Measurements from ENCODE around the gene MICOS13. TPM values are rescaled to one million over a fixed set of nuclear protein-coding genes. Genes with fewer than 3 reads are reported as not detected.

MICOS13 gene
- total RNA-seq, 1 donor from 2014 or later, result 64.9 TPM

- DNase-seq (ENCODE audit: extremely low read depth, low read depth, low spot score), result no peak
These were observed 20.3 kb upstream of the MICOS13 start for GRCh38 chr19:5700455-5701092.

GRCh38 chr19:5698635-5699422, 18.5 kb upstream of the MICOS13 start:
- no peak for DNase-seq (ENCODE audit: extremely low read depth, low read depth, low spot score)

- DNase-seq (ENCODE audit: extremely low read depth, low read depth, low spot score), result no peak
These were observed 17.7 kb upstream of the MICOS13 start for GRCh38 chr19:5697890-5698634.

GRCh38 chr19:5697022-5697889, 16.9 kb upstream of the MICOS13 start:
- no peak for DNase-seq (ENCODE audit: extremely low read depth, low read depth, low spot score)

GRCh38 chr19:5696196-5697021, 16.1 kb upstream of the MICOS13 start:
- DNase-seq (ENCODE audit: extremely low read depth, low read depth, low spot score), result no peak

GRCh38 chr19:5695649-5696195, 15.4 kb upstream of the MICOS13 start:
- no peak for DNase-seq (ENCODE audit: extremely low read depth, low read depth, low spot score)

GRCh38 chr19:5694956-5695648, 14.8 kb upstream of the MICOS13 start:
- DNase-seq (ENCODE audit: extremely low read depth, low read depth, low spot score), result no peak

GRCh38 chr19:5694167-5694955, 14.0 kb upstream of the MICOS13 start:
- DNase-seq (ENCODE audit: extremely low read depth, low read depth, low spot score), result no peak

GRCh38 chr19:5693195-5694166, 13.2 kb upstream of the MICOS13 start:
- DNase-seq (ENCODE audit: extremely low read depth, low read depth, low spot score), result no peak

- no peak for DNase-seq (ENCODE audit: extremely low read depth, low read depth, low spot score)
These were observed 12.4 kb upstream of the MICOS13 start for GRCh38 chr19:5692723-5693194.

- DNase-seq (ENCODE audit: extremely low read depth, low read depth, low spot score), result no peak
These were observed 11.8 kb upstream of the MICOS13 start for GRCh38 chr19:5691822-5692722.

- DNase-seq (ENCODE audit: extremely low read depth, low read depth, low spot score), result no peak
These were observed 10.9 kb upstream of the MICOS13 start for GRCh38 chr19:5690955-5691821.

- DNase-seq (ENCODE audit: extremely low read depth, low read depth, low spot score), result peak; percentile 78
These were observed 10.0 kb upstream of the MICOS13 start, which contains the start of gene RPL36 for GRCh38 chr19:5690125-5690954. Gene RPL36, plus strand, starts transcription at chr19:5690295. Its CDS starts 213 bp downstream, at chr19:5690508.
